Loucy (cell line): Measurements from ENCODE around the gene BIN1.

Experiments used
- H2AFZ ChIP-seq: fragments of 200-600 bp; sonication (generic); 2 replicates; pipeline ENCODE4 v1.6.0; 2016; ENCODE audit warnings: antibody characterized with exemption, mild to moderate bottlenecking, low read length, moderate library complexity
- H3F3A ChIP-seq: fragments of 200-600 bp; 2 replicates; pipeline ENCODE4 v1.6.0; 2016; ENCODE audit warnings: antibody characterized with exemption, low read depth, mild to moderate bottlenecking
- H3K27me3 ChIP-seq: fragments of 200-600 bp; sonication (generic); 2 replicates; pipeline ENCODE4 v1.6.1; 2014; ENCODE audit warnings: low read length, mild to moderate bottlenecking; ENCODE audit not compliant: insufficient read depth, poor library complexity, severe bottlenecking
- H3K36me3 ChIP-seq: fragments of 200-600 bp; sonication (generic); 2 replicates; pipeline ENCODE4 v1.6.1; 2016; ENCODE audit warnings: low read length; ENCODE audit not compliant: insufficient read depth
- H3K4me1 ChIP-seq: fragments of 200-600 bp; sonication (generic); 2 replicates; pipeline ENCODE4 v1.5.1; 2014; ENCODE audit warnings: low read length, mild to moderate bottlenecking; ENCODE audit not compliant: insufficient read depth, poor library complexity, severe bottlenecking
- H3K4me2 ChIP-seq: fragments of 200-600 bp; sonication (generic); 2 replicates; pipeline ENCODE4 v1.6.0; 2014; ENCODE audit warnings: antibody characterized with exemption, low read length, low read depth, mild to moderate bottlenecking; ENCODE audit not compliant: poor library complexity, severe bottlenecking
- H3K4me3 ChIP-seq: fragments of 200-600 bp; sonication (generic); 2 replicates; pipeline ENCODE4 v1.5.1; 2014; ENCODE audit warnings: low read length, mild to moderate bottlenecking, mixed read lengths; ENCODE audit not compliant: poor library complexity, severe bottlenecking
- H3K79me2 ChIP-seq: fragments of 200-600 bp; sonication (generic); 2 replicates; pipeline ENCODE4 v1.6.1; 2014; ENCODE audit warnings: low read length; ENCODE audit not compliant: insufficient read depth
- H3K9ac ChIP-seq: fragments of 200-600 bp; sonication (generic); 2 replicates; pipeline ENCODE4 v1.6.0; 2014; ENCODE audit warnings: mild to moderate bottlenecking, low read depth, low read length, moderate library complexity; ENCODE audit not compliant: poor library complexity, severe bottlenecking
- H3K9me2 ChIP-seq: fragments of 200-600 bp; sonication (generic); replicated peaks from 2 replicates; pipeline ENCODE4 v1.6.1; 2016; ENCODE audit warnings: low read depth, low read length, mixed read lengths
- H3K9me3 ChIP-seq: fragments of 200-600 bp; sonication (generic); 2 replicates; pipeline ENCODE4 v1.6.1; 2014; ENCODE audit warnings: mild to moderate bottlenecking, antibody characterized with exemption, low read length, low read depth; ENCODE audit not compliant: insufficient read depth
- H4K20me1 ChIP-seq: fragments of 200-600 bp; sonication (generic); 2 replicates; pipeline ENCODE4 v1.6.0; 2014; ENCODE audit warnings: antibody characterized with exemption, low read length, mild to moderate bottlenecking; ENCODE audit not compliant: insufficient read depth, poor library complexity, severe bottlenecking
- CTCF ChIP-seq: fragments of 200-600 bp; sonication (generic); conservative IDR thresholded peaks from 2 replicates; pipeline ENCODE4 v1.5.1; 2014; ENCODE audit warnings: mild to moderate bottlenecking, antibody characterized with exemption, low read length
- EZH2phosphoT487 ChIP-seq: fragments of 200-600 bp; IDR thresholded peaks from 2 replicates; pipeline ENCODE4 v1.6.1; 2018; ENCODE audit warnings: antibody characterized with exemption, mild to moderate bottlenecking, moderate library complexity, borderline replicate concordance

BIN1 gene

GRCh38 chr2:127054996-127055785, 51.8 kb downstream of the BIN1 start:
- H3F3A ChIP-seq, result no peaks in the 10 kb centered on the region
- no peaks in the 10 kb centered on the region for H3K9me2 ChIP-seq
- no peaks in the 10 kb centered on the region for H3K79me2 ChIP-seq
- TF ChIP-seq CTCF (no peak), EZH2phosphoT487 (no peak)
- no peaks in the 10 kb centered on the region for H4K20me1 ChIP-seq
- H3K4me2 ChIP-seq, result no peak overlapping the region
- no peaks in the 10 kb centered on the region for H3K4me1 ChIP-seq
- H3K9ac ChIP-seq, result no peak overlapping the region
- H3K27me3 ChIP-seq, result no peaks in the 10 kb centered on the region
- H3K36me3 ChIP-seq, result no peaks in the 10 kb centered on the region
- H3K4me3 ChIP-seq, result no peak overlapping the region
- H2AFZ ChIP-seq, result no peak overlapping the region
- H3K9me3 ChIP-seq, result no peaks in the 10 kb centered on the region

GRCh38 chr2:127054604-127054930, 52.4 kb downstream of the BIN1 start:
- Histone ChIP-seq H3K4me2 (no peak overlapping the region), H3K36me3 (no peaks in the 10 kb centered on the region), H3K9ac (no peak overlapping the region), H2AFZ (no peak overlapping the region), H3K79me2 (no peaks in the 10 kb centered on the region), H3K27me3 (no peaks in the 10 kb centered on the region), H3K9me2 (no peaks in the 10 kb centered on the region), H4K20me1 (no peaks in the 10 kb centered on the region), H3K9me3 (no peaks in the 10 kb centered on the region), H3F3A (no peaks in the 10 kb centered on the region), H3K4me3 (no peak overlapping the region), H3K4me1 (no peaks in the 10 kb centered on the region)
- TF ChIP-seq CTCF (no peak), EZH2phosphoT487 (no peak)

DNA sequence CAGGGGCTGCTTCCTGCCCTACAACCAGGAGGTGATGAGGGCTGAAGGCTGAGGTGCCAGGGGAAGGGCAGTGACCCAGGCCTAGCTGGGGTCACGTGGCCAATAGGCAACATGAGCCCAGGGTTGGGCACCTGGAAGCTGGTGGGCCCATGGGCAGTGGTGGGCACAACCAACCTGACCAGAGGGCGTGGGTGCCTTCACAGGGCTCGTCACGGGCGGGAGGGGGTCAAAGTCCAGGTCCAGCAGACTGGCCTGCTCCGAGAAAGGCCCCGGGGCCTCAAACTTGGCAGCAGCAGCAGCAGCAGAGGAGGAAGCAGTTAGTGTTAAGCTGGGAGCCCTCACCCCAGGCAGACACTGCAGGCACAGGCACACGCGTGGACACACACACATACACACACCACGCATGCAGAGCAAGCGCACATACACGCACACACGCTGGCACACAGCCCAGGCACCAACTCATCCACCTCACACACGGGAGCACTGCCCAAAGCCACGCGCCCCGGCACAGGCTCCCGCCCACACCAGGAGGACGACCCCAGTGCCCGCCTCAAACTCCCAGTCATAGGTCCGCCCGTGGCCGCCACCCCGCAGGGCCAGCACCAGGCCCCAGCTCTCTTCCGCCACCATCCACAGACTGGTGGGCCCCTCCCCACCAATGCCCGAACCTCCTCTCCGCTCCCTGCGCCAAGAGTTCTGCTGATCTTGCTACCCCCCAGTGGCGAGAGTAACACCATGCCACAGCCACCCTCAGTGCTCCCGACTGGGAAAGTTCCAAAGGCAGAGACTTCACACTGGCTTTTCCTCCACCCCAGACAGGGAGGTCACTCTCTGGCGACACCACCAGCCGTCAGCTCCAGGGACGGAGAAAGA, 53.0 kb downstream of the BIN1 start:
- no peak overlapping the region for H3K4me2 ChIP-seq

More for the DNA sequence above, 53.0 kb downstream of the BIN1 start:
- no peaks in the 10 kb centered on the region for H4K20me1 ChIP-seq
- no peaks in the 10 kb centered on the region for H3K27me3 ChIP-seq
- no peak for TF ChIP-seq EZH2phosphoT487
- no peak for TF ChIP-seq CTCF
- H3K9me3 ChIP-seq, result no peaks in the 10 kb centered on the region
- H2AFZ ChIP-seq, result no peak overlapping the region
- H3K9me2 ChIP-seq, result no peaks in the 10 kb centered on the region
- no peaks in the 10 kb centered on the region for H3K4me1 ChIP-seq
- H3K9ac ChIP-seq, result no peak overlapping the region
- H3K36me3 ChIP-seq, result no peaks in the 10 kb centered on the region
- H3F3A ChIP-seq, result no peaks in the 10 kb centered on the region
- no peaks in the 10 kb centered on the region for H3K79me2 ChIP-seq
- no peak overlapping the region for H3K4me3 ChIP-seq
